ENCODE results near the gene SLC12A4.
"Not testable (repeated sequence)": the region's sequence is repeated elsewhere in the genome, so short reads cannot be mapped to it uniquely, and the experiment has no call there.

The SLC12A4 gene

DNA sequence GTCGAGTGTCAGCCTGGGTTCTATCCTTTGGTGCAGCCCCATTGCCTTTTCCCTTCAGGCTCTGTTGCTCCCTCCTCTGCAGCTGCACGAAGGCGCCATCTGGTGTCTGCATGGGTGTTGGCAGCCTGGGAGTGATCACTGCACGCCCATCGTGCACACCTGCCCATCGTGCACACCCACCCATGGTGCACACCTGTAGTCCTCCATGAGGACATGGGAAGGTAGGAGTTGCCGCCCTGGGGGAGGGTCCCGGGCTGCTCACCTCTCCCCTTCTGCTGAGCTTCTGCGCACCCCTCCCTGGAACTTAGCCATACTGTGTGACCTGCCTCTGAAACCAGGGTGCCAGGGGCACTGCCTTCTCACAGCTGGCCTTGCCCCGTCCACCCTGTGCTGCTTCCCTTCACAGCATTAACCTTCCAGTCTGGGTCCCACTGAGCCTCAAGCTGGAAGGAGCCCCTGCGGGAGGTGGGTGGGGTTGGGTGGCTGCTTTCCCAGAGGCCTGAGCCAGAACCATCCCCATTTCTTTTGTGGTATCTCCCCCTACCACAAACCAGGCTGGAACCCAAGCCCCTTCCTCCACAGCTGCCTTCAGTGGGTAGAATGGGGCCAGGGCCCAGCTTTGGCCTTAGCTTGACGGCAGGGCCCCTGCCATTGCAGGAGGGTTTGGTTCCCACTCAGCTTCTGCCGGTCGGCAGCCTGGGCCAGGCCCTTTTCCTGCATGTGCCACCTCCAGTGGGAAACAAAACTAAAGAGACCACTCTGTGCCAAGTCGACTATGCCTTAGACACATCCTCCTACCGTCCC is 39.7 kb downstream of the SLC12A4 start:
- in situ Hi-C loops (cut with MboI; ENCODE audit: low sequenced_read_pairs) = loop anchor here (10.0 kb wide), 1 partner anchor 254 kb away; no protein-coding TSS in a partner anchor

DNA sequence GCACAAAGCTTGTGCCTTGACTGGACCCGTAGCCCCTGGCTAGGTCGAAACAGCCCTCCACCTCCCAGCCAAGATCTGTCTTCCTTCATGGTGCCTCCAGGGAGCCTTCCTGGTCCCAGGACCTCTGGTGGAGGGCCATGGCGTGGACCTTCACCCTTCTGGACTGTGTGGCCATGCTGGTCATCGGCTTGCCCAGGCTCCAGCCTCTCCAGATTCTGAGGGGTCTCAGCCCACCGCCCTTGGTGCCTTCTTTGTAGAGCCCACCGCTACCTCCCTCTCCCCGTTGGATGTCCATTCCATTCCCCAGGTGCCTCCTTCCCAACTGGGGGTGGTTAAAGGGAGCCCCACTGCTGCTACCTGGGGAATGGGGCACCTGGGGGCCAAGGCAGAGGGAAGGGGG is 40.3 kb downstream of the SLC12A4 start:
- in situ Hi-C loops (cut with MboI; ENCODE audit: low sequenced_read_pairs) = loop anchor here (10.0 kb wide), 1 partner anchor 253 kb away; no protein-coding TSS in a partner anchor

DNA sequence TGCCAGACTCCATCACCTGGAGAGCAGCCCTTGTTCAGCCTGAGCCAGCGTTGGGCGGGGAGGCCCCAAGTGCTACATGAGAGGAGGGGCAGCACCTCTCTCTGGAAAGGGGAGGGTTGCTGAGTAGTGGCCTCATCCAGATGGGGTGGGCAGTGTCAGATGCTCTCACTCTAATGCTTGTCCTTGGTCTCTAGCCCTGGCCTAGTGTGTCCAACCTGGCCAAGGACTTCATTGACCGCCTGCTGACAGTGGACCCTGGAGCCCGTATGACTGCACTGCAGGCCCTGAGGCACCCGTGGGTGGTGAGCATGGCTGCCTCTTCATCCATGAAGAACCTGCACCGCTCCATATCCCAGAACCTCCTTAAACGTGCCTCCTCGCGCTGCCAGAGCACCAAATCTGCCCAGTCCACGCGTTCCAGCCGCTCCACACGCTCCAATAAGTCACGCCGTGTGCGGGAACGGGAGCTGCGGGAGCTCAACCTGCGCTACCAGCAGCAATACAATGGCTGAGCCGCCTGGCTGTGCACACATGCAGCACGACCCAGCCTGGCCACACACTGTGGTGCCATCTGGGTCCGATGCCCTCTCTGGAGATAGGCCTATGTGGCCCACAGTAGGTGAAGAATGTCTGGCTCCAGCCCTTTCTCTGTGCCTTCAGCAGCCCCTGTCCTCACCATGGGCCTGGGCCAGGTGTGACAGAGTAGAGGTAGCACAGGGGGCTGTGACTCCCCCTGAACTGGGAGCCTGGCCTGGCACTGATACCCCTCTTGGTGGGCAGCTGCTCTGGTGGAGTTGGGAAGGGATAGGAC is 41.1 kb downstream of the SLC12A4 start:
- in situ Hi-C loops (cut with MboI; ENCODE audit: low sequenced_read_pairs) = loop anchor here (10.0 kb wide), 1 partner anchor 253 kb away; no protein-coding TSS in a partner anchor

DNA sequence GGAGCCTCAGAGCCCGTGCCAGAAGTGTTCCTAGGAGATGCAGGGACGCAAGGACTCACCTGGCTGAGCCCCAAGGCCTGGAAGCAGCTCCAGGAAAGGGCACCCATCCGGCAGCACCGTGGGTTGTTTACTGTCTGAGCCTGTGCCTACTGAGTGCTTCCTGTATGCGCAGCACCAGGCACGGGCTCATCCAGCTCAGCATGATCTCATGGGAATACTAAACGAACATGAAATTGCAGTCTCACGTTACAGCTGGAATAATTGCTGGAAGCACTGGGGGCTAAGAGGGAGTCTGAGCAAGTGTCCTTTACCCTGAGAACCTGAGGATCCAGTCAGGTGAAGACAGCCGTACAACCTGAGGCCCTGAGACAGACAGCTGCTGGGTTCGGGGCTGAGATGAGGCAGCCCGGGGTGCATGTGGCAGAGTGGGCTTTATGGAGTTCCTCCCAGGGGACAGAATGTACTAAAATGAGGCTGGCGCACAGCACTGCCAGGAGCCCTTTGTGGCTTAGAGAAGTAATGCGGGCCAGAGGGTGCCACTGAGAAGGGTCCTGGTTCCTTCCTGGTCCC is 42.2 kb downstream of the SLC12A4 start:
- in situ Hi-C loops (cut with MboI; ENCODE audit: low sequenced_read_pairs) = loop anchor here (10.0 kb wide), 1 partner anchor 251 kb away; no protein-coding TSS in a partner anchor

DNA sequence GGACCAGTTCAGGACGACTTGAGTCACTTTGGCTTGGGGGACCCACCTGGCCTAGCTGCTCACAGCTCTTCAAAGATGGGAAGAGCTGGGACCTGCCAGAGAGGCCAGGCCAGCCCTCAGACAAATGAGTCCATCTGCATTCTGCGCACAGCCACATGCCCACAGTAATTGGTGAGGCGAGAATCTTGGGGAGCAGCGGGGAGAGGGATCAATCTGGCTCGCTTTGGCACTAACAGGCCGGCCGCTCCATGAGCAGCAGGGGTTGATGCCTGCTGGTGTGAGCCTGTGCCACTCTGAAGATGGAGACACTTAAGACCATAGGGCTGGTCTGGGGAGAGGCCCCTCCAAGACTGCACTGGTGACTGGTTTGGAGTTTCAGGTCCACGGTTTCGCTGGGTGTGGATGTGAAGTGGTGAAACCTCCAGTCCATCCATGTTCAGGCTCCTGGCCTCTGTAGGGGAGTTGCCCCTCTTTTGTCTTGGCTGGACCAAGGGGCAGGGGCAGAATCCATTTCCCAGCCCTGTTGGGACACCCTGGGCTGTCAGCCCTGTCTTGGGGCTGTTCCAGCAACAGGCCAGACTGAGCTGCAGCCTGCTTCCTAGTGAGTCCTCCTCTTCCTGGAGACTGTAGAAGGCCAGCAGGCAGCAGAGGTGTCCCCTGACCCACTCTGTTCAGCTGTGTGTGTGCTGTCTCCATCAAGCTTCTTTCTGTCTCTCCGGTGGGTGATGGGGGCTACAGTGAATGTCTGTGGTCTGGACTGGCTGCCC is 44.1 kb downstream of the SLC12A4 start:
- in situ Hi-C loops (cut with MboI; ENCODE audit: low sequenced_read_pairs) = loop anchor here (10.0 kb wide), 1 partner anchor 250 kb away; no protein-coding TSS in a partner anchor

DNA sequence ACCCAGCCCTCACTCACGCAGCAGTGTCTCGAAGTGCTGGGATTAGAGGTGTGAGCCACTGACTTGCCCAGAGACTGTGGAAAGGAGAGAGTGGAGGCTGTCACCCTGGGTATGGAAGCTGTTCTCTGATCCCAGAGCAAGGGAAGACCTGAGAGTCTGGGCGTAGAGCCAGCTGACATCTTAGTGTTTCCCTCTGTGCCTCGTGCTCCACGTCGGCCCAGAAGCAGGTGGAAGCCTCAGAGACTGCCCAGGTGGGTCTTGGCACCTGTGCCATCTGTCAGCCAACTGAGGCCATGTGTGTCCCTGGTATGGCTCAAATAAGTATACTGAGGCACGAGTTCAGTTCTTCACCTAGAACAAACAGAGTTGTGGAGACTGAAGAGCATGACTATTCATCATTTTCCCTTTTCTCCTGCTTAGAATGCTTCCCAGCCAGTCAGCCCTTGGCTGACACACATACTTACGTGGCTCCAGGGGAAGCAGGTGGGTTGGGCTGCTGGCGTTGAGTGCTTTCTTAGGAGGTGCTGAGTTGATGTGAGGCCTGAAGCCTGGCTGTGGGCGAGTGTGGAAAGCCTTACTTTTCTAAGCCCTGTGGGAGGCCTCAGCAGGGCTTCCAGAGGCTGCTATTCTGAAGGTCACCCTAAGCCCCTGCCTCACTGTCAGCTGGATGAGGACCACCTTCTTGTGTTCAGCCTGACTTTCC is 44.9 kb downstream of the SLC12A4 start:
- in situ Hi-C loops (cut with MboI; ENCODE audit: low sequenced_read_pairs) = loop anchor here (10.0 kb wide), 1 partner anchor 249 kb away; no protein-coding TSS in a partner anchor

DNA sequence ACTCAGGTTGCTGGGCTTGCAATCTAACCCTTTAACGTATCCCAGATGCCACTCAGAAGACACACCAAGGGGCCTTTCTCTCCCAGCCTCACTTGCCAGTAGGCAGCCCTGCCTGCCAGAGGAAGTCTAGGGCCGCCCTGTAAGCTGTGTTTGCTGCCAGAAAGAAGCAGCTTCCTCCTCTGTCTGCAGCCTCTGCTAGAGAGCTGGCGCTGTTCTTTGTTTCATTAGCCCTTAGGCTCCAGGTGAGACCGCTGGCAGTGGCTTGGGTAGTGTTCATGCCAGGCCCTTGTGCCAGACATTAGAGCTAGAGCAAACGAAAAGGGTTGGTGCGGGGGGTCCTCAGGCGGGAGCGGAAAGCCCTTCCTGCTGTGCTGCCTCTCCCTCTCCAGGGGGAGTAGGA is 45.7 kb downstream of the SLC12A4 start:
- in situ Hi-C loops (cut with MboI; ENCODE audit: low sequenced_read_pairs) = loop anchor here (10.0 kb wide), 1 partner anchor 248 kb away; no protein-coding TSS in a partner anchor

DNA sequence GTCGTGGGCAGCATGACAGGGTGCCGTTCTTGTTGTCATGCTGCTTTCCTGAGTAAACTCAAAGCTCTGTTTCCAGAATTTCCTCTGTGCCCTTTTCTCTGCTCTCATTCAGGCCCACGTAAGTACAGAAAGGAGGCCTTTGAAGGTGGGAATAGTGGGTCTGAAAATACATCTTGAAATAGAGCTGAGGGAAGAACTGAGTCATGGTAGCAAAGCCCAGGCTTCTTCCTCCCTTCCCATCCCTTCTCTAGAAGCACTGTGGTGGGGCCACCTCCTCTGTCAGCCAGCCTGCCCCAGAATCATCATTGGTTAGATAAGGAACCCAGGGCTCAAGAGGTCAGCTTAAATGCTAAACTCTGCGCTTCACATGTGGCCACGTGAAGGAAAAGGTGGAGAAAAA is 46.2 kb downstream of the SLC12A4 start:
- in situ Hi-C loops (cut with MboI; ENCODE audit: low sequenced_read_pairs) = loop anchor here (10.0 kb wide), 1 partner anchor 247 kb away; no protein-coding TSS in a partner anchor

DNA sequence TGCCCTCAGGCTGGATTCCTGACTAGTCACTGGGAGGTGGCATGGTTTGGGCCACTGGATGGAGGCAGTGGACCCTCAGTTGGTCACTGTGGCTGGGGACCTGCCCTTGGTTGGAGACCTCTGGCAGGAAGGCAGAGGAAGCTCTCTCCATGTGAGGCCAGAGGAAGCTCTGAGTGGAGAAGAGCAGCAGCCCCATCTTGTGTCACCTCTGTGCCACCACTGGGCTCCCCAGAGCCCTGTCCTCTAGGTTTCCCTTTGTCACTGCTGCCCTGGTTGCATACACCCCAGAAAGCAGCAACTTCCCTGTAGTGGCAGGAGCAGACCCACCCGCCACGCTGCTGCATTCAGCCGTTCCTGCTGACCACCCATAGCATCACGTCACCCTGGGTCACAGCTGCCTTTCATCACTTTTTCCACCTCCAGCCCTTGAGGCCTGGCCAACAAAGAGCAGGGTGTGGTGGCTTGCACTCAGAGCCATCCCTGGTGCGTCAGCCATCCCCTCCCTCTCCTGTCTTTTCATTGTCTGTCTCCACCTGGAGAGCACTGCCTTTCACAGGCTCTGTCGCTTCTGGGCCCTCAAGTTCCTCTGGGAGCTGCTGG is 48.7 kb downstream of the SLC12A4 start:
- in situ Hi-C loops (cut with MboI; ENCODE audit: low sequenced_read_pairs) = loop anchor here (10.0 kb wide), 1 partner anchor 245 kb away; no protein-coding TSS in a partner anchor

DNA sequence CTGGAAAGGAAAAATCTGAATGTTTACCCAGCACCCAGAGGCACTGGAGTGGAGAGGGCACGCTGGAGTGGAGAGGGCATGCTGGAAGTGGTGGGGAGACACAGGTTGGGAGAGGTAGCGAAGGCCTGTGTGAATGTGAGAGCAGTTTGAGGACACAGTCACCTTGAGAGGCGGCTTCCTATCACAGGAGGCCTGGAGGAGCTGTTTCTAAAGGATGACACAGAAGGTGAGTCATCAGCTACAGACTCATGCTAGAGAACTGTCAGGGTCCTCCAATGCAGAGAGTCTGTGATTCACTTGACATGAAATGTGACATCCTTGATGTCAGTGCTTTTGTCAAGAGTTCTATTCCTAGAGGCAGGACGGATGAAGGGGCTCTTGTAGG is 50.6 kb downstream of the SLC12A4 start:
- in situ Hi-C loops (cut with MboI; ENCODE audit: low sequenced_read_pairs) = no loop called here

DNA sequence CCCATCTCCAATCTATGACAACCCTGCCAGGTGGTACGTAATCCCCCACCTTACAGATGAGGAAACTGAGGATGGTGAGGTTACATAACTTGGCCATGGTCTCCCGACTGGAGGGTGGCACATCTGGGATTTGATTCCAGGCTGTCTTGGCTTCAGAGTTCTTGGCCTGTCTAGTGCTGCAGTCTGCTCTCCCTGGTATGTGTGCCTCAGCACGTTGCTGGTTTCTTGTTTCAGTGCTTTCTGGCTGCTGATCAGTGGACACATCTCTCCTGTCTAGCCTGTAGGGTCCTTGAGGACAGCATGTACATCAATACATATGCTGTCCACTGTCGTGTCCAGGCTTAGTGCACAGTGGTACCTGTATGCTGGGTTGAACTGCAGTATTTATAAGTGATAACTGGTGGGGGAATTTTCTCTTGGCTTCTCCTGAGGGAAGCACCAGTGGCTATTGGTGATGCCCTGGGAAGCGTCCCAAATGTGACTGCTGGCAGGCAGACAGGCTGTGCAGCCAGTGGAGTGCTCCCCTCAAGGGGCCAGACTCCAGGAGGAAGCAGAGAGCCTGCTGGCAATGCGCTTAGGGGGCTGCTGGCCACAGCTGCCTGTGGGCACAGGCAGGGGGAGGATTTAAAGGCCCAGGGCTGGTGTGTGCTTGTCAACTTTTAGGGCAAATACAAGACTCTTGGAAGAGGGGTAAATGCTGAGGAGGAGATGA is 51.1 kb downstream of the SLC12A4 start:
- in situ Hi-C loops (cut with MboI; ENCODE audit: low sequenced_read_pairs) = no loop called here

DNA sequence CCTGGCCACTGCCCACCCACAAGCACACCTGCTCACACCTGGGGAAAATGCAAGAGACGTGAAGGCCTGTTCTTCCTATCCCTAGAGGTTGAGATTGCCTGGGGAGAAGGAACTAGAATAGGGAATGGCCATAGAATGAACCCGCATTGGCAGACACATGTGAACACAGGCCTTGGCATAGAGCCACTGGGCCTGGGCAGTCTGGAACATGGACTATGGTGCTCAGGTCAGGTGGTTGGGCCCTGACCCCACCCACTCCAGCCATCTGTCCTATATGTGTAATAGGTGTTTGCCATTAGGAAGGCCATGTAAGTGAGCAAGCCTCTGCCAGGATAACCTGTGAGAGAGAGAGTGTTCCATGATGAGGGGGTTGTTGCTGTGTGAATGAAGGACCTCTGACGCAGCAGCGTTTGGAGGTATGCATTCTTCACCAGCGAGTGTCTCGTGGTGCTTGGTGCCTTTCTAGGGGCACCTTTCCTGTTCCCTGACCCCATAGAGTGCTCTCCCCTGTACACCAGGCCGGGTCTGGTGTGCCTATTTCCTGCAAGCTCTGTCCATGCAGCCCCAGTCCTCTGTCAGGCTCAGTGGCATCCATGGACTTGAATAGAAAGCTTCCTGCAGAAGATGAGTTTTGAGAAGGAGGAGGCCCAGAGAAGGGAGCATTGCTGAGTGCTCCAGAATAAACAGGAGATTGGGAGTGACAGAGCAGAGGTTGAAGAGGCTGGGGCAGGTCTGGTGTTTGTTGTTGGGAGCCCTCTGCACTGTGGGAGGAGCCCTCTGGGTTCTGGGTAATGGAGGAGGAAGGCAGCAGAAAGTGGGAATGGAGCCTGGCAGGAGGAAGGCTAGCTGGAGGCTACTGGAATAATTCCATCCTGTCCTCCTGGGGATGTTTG is 52.4 kb downstream of the SLC12A4 start:
- in situ Hi-C loops (cut with MboI; ENCODE audit: low sequenced_read_pairs) = no loop called here

DNA sequence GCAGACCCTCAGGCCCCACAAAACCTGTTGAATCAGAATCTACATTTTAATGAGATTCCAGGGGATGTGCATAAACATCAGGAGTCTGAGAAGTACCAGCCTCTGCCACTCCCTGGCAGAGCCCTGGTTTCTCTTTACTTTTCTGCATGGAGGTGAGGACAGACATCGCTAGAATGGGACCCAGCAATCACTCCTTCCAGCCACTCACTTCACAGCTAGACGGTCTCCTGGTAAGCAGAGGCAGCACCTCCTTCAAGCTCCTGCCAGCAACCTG is 53.0 kb downstream of the SLC12A4 start:
- in situ Hi-C loops (cut with MboI; ENCODE audit: low sequenced_read_pairs) = not testable (repeated sequence)

DNA sequence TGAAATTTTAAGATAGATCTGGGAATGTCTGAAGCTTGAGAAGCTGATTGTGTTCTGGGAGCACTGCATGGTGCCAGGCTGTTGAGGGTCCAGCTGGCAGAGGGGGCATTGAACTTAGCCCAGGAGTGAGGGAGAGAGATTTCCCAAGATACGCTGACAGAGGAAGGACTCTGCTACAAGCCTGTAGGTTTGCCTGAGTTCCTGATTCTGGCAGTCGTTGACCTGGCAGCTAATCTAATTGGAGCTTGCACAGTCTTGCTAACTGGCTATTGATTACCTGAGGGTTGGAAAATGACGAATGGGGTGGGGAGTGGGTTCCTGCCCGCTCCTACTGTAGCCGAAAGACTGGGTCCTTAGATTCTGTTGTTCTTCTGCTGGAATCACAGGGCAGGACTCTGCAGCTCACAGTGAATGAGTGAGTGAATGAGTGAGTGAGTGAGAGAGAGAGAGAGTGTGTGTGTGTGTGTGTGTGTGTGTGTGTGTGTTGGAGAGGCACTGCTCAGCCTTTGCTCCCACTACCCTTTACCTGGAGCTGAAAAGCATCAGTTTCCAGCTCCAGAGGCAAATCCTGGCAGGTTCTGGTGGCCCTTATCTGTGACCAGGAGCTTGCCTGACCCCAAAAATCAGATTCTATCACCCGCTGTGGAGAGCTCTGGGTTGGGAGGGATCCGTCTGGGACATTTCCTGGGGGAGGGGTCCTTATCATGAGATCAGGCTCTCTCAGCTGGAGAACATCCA is 53.5 kb downstream of the SLC12A4 start:
- in situ Hi-C loops (cut with MboI; ENCODE audit: low sequenced_read_pairs) = no loop called here

DNA sequence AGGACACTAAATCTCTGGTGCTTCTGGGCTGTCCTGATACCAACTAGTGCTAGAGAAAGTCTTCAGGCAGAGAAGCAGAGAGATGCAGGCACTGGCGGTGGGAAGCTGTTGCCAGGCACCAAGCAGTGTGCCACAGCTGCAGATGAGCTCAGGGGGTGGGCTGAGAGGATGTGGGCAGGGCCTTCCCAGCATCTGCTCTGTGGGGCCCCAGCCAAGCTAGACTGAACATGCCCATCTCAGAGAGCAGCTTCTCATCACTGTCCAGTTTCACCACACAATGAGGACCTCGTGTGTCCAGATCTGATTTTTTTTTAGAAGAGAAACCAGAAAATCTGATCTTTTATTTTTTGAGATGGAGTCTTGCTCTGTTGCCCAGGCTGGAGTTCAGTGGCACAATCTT is 58.3 kb downstream of the SLC12A4 start:
- in situ Hi-C loops (cut with MboI; ENCODE audit: low sequenced_read_pairs) = no loop called here

DNA sequence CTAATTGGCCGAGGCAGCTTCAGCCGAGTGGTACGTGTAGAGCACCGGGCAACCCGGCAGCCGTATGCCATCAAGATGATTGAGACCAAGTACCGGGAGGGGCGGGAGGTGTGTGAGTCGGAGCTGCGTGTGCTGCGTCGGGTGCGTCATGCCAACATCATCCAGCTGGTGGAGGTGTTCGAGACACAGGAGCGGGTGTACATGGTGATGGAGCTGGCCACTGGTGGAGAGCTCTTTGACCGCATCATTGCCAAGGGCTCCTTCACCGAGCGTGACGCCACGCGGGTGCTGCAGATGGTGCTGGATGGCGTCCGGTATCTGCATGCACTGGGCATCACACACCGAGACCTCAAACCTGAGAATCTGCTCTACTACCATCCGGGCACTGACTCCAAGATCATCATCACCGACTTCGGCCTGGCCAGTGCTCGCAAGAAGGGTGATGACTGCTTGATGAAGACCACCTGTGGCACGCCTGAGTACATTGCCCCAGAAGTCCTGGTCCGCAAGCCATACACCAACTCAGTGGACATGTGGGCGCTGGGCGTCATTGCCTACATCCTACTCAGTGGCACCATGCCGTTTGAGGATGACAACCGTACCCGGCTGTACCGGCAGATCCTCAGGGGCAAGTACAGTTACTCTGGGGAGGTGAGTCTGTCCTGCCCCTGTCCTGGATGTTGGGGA is 59.2 kb downstream of the SLC12A4 start:
- in situ Hi-C loops (cut with MboI; ENCODE audit: low sequenced_read_pairs) = no loop called here
